CD14-positive monocyte (primary cell): ENCODE results near the gene HMCN1. TPM values are rescaled to one million over a fixed set of nuclear protein-coding genes. Genes with fewer than 3 reads are reported as not detected.

Source experiments
- DNase-seq, 3 donors: peaks; one replicate each; pipeline ENCODE4 v3.0.0-alpha.2; 2011 to 2022
- H2AFZ ChIP-seq: 2 replicates; pipeline ENCODE4 v1.6.0; 2012; ENCODE audit warnings: mild to moderate bottlenecking, low read depth, low read length, inconsistent platforms; ENCODE audit not compliant: insufficient read depth, poor library complexity, severe bottlenecking
- H3K27ac ChIP-seq, 2 donors: 1 replicate in 1 of 2; 2 replicates in 1 of 2; pipeline ENCODE4 v1.5.1; 2012 to 2013; ENCODE audit warnings: low read length in 2 of 2, control low read depth in 1 of 2, inconsistent platforms in 1 of 2, low read depth in 1 of 2, mild to moderate bottlenecking in 1 of 2
- H3K27me3 ChIP-seq, 2 donors: one replicate each; pipeline versions ENCODE4 v1.6.0 to v1.6.1; 2011 to 2013; ENCODE audit warnings: low read length in 2 of 2; ENCODE audit not compliant: control insufficient read depth in 2 of 2, insufficient read depth in 2 of 2
- H3K36me3 ChIP-seq, 2 donors: replicated peaks in 1 of 2; 1 replicate in 1 of 2; 2 replicates in 1 of 2; pipeline versions ENCODE4 v1.5.1 to v1.6.1; 2012 to 2013; ENCODE audit warnings: low read length in 2 of 2, control low read depth in 1 of 2, inconsistent platforms in 1 of 2, mild to moderate bottlenecking in 1 of 2; ENCODE audit not compliant: insufficient read depth in 2 of 2, control insufficient read depth in 1 of 2
- H3K4me1 ChIP-seq, 2 donors: 1 replicate in 1 of 2; 2 replicates in 1 of 2; pipeline versions ENCODE4 v1.5.1 to v1.6.1; 2012 to 2013; ENCODE audit warnings: low read length in 2 of 2, control low read depth in 1 of 2, inconsistent platforms in 1 of 2, mild to moderate bottlenecking in 1 of 2, moderate library complexity in 1 of 2; ENCODE audit not compliant: insufficient read depth in 2 of 2, control insufficient read depth in 1 of 2
- H3K4me2 ChIP-seq: replicated peaks from 2 replicates; pipeline ENCODE3; 2012; ENCODE audit warnings: low read length, moderate library complexity, mild to moderate bottlenecking; ENCODE audit not compliant: poor library complexity, severe bottlenecking; ENCODE audit errors: extremely low read depth
- H3K4me3 ChIP-seq, 3 experiments: fragments of 200-600 bp in 1 of 3; sonication (generic) in 1 of 3; replicated peaks in 1 of 3; 1 replicate in 2 of 3; 2 replicates in 1 of 3; pipeline ENCODE4 v1.5.1; 2011 to 2013; ENCODE audit warnings: low read length in 3 of 3, mild to moderate bottlenecking in 3 of 3, control low read depth in 2 of 3, low read depth in 2 of 3, inconsistent platforms in 1 of 3, moderate library complexity in 1 of 3
- H3K79me2 ChIP-seq: 2 replicates; pipeline ENCODE4 v1.6.0; 2012; ENCODE audit warnings: mild to moderate bottlenecking, control low read depth, inconsistent platforms, low read length, moderate library complexity; ENCODE audit not compliant: insufficient read depth
- H3K9ac ChIP-seq: 2 replicates; pipeline ENCODE4 v1.6.0; 2017; ENCODE audit warnings: low read length, mild to moderate bottlenecking; ENCODE audit not compliant: insufficient read depth, poor library complexity, severe bottlenecking
- H3K9me3 ChIP-seq, 2 donors: replicated peaks in 1 of 2; 1 replicate in 1 of 2; 2 replicates in 1 of 2; pipeline versions ENCODE4 v1.5.1 to v1.6.1; 2012 to 2013; ENCODE audit warnings: low read length in 2 of 2, control low read depth in 1 of 2; ENCODE audit not compliant: control insufficient read depth in 1 of 2, insufficient read depth in 1 of 2
- H4K20me1 ChIP-seq: 2 replicates; pipeline ENCODE4 v1.6.0; 2012; ENCODE audit warnings: mild to moderate bottlenecking, low read length, control low read depth, moderate library complexity; ENCODE audit not compliant: insufficient read depth
- H3K27ac Mint-ChIP-seq, 7 donors: one replicate each; pipeline ENCODE4 v1.8.0; 2020; ENCODE audit warnings: mild to moderate bottlenecking in 7 of 7, mixed read lengths in 7 of 7, moderate library complexity in 6 of 7, inconsistent platforms in 2 of 7
- H3K27me3 Mint-ChIP-seq, 3 donors: one replicate each; pipeline ENCODE4 v1.8.0; 2021 to 2022; ENCODE audit warnings: low read depth in 3 of 3, mild to moderate bottlenecking in 3 of 3, mixed read lengths in 3 of 3, moderate library complexity in 3 of 3, inconsistent platforms in 1 of 3
- H3K36me3 Mint-ChIP-seq, 2 donors: one replicate each; pipeline ENCODE4 v1.8.0; 2020; ENCODE audit warnings: mixed read lengths in 2 of 2, inconsistent platforms in 1 of 2, mild to moderate bottlenecking in 1 of 2
- H3K4me1 Mint-ChIP-seq: one replicate; pipeline ENCODE4 v1.8.0; 2020; ENCODE audit warnings: mild to moderate bottlenecking, mixed read lengths
- H3K4me3 Mint-ChIP-seq, 2 donors: one replicate each; pipeline ENCODE4 v1.8.0; 2020; ENCODE audit warnings: mild to moderate bottlenecking in 2 of 2, mixed read lengths in 2 of 2, moderate library complexity in 1 of 2
- H3K9me3 Mint-ChIP-seq, 7 donors: one replicate each; pipeline ENCODE4 v1.8.0; 2020 to 2022; ENCODE audit warnings: mixed read lengths in 7 of 7, mild to moderate bottlenecking in 6 of 7, moderate library complexity in 6 of 7, inconsistent platforms in 2 of 7
- CTCF ChIP-seq: fragments of 200-600 bp; IDR thresholded peaks from one replicate; pipeline ENCODE4 v1.8.0; 2022; ENCODE audit warnings: antibody characterized with exemption, mild to moderate bottlenecking
- WGBS: methylation state at CpG from one replicate; pipeline ENCODE4 v1.1.5; 2013; ENCODE audit warnings: missing lambda C conversion rate; ENCODE audit not compliant: insufficient coverage; 5-methylcytosine and 5-hydroxymethylcytosine counted together
- intact Hi-C, 2 donors: fragments of 100-400 bp; cut with micrococcal nuclease; formaldehyde crosslinking; loops; one replicate each; pipeline versions ENCODE4 v1.15.0 to v1.15.1; 2023
- polyA plus RNA-seq, 3 donors: library from polyadenylated mRNA; depleted of rRNA in 1 of 3; unstranded in 2 of 3; stranded (reverse) in 1 of 3; fragments of 300-500 nt in 2 of 3; fragments of >200 nt in 1 of 3; fragmentation: Illumina TruSeq in 2 of 3; gene quantifications; 1 replicate in 2 of 3; 2 replicates in 1 of 3; pipeline ENCODE4 v1.2.3, GENCODE V29; 2012 to 2021

HMCN1 gene
- polyA plus RNA-seq, 3 donors = not detected

GRCh38 chr1:186002406-186002805 is 268.2 kb downstream of the HMCN1 start:
- WGBS = no CpG with 5 or more reads among the region's 2 CpGs
- no peak overlapping the region for H3K4me3 ChIP-seq
- H3K79me2 ChIP-seq = no peaks in the 10 kb centered on the region

GRCh38 chr1:186009039-186009737 is 275.0 kb downstream of the HMCN1 start:
- H3K79me2 ChIP-seq = no peaks in the 10 kb centered on the region
- peak overlapping the region in 2 of 7 donors; percentile 6 to 24 for H3K27ac Mint-ChIP-seq
- no peak overlapping the region for H3K4me3 ChIP-seq
- no CpG with 5 or more reads among the region's 1 CpG for WGBS
- no peak for TF ChIP-seq CTCF
- peaks cover 0 to 8% of the 10 kb centered on the region in 2 donors for H3K4me1 ChIP-seq
- H3K4me2 ChIP-seq = no peak overlapping the region
- peak in 1 of 3 donors; percentile 7 for DNase-seq
- no peaks in the 10 kb centered on the region for H3K36me3 ChIP-seq
- no peaks in the 10 kb centered on the region for H4K20me1 ChIP-seq
- intact Hi-C loops = no loop called here
- H3K27me3 Mint-ChIP-seq = no peaks in the 10 kb centered on the region
- H3K4me3 Mint-ChIP-seq = no peak overlapping the region
- peaks cover 5% of the 10 kb centered on the region for H3K4me1 Mint-ChIP-seq
- no peak overlapping the region for H3K27ac ChIP-seq
- H3K36me3 Mint-ChIP-seq = no peaks in the 10 kb centered on the region
- no peaks in the 10 kb centered on the region for H3K27me3 ChIP-seq
- no peak overlapping the region for H2AFZ ChIP-seq
- no peaks in the 10 kb centered on the region for H3K9me3 ChIP-seq
- no peak overlapping the region for H3K9ac ChIP-seq
- H3K9me3 Mint-ChIP-seq = peaks cover 0 to 2% (median 0%) of the 10 kb centered on the region in 7 donors

More at GRCh38 chr1:186002406-186002805, 268.2 kb downstream of the HMCN1 start:
- intact Hi-C loops = no loop called here
- no peaks in the 10 kb centered on the region for H3K9me3 ChIP-seq
- H3K27ac Mint-ChIP-seq = no peak overlapping the region
- H3K36me3 Mint-ChIP-seq = no peaks in the 10 kb centered on the region
- no peak overlapping the region for H3K27ac ChIP-seq
- TF ChIP-seq CTCF = no peak
- H4K20me1 ChIP-seq = no peaks in the 10 kb centered on the region
- no peaks in the 10 kb centered on the region for H3K4me1 Mint-ChIP-seq
- no peaks in the 10 kb centered on the region for H3K36me3 ChIP-seq
- no peaks in the 10 kb centered on the region for H3K27me3 ChIP-seq
- no peak for DNase-seq
- H3K9ac ChIP-seq = no peak overlapping the region
- no peaks in the 10 kb centered on the region for H3K4me1 ChIP-seq
- no peak overlapping the region for H3K4me2 ChIP-seq
- H3K9me3 Mint-ChIP-seq = peaks cover 0 to 1% (median 0%) of the 10 kb centered on the region in 7 donors
- no peaks in the 10 kb centered on the region for H3K27me3 Mint-ChIP-seq
- no peak overlapping the region for H3K4me3 Mint-ChIP-seq
- no peak overlapping the region for H2AFZ ChIP-seq
